Mesothelial cell of epicardium (in vitro differentiated cells): Measurements from ENCODE around the gene LRRC72. TPM values are rescaled to one million over a fixed set of nuclear protein-coding genes. Genes with fewer than 3 reads are reported as not detected.

ENCODE experiments used
- DNase-seq, 2 experiments: peaks; one replicate each; pipeline ENCODE4 v3.0.0; 2021; ENCODE audit warnings: low spot score in 2 of 2; ENCODE audit not compliant: unreplicated experiment in 2 of 2
- H3K27ac Mint-ChIP-seq: 2 replicates; pipeline ENCODE4 v1.8.0; 2021; ENCODE audit warnings: mixed read lengths
- H3K27me3 Mint-ChIP-seq: 2 replicates; pipeline ENCODE4 v1.8.0; 2021; ENCODE audit warnings: low read depth, mixed read lengths
- H3K36me3 Mint-ChIP-seq: 2 replicates; pipeline ENCODE4 v1.8.0; 2021; ENCODE audit warnings: mixed read lengths
- H3K4me1 Mint-ChIP-seq: 2 replicates; pipeline ENCODE4 v1.8.0; 2021; ENCODE audit warnings: mixed read lengths
- H3K4me3 Mint-ChIP-seq: 2 replicates; pipeline ENCODE4 v1.8.0; 2021; ENCODE audit warnings: mild to moderate bottlenecking, moderate library complexity, mixed read lengths
- H3K9me3 Mint-ChIP-seq: 2 replicates; pipeline ENCODE4 v1.8.0; 2021; ENCODE audit warnings: mixed read lengths
- CTCF ChIP-seq: fragments of 200-600 bp; sonication (generic); IDR thresholded peaks from one replicate; pipeline ENCODE4 v1.5.0; 2021; ENCODE audit warnings: antibody characterized with exemption; ENCODE audit not compliant: unreplicated experiment
- total RNA-seq: library from RNA; stranded (reverse); gene quantifications from 3 replicates; pipeline ENCODE4 v1.2.1, GENCODE V29; 2021

LRRC72 gene
- total RNA-seq, 1 donor from 2014 or later: not detected

DNA sequence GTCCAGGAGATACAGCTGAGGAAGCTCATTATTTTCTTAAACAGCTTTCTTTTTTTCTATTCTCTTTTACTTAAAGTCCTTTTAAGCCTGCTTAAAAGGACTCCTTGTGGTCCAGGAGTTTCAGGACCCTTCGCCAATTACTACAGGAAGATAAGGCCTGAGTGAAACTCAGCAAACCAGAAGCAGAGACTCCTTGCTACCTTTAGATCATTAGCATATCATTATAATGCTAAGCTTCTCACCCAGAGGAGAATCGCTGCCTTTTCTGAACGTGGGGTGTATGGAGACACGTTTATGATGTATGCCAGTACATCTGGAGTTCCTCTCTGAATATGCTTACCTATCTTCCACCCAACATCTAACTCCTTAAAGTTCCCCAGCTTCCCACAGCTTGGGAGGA is 71.4 kb downstream of the LRRC72 start:
- Mint-ChIP-seq H3K27ac (peak overlapping the region; percentile 81), H3K9me3 (no peaks in the 10 kb centered on the region), H3K36me3 (peaks cover 26% of the 10 kb centered on the region), H3K4me3 (no peak overlapping the region), H3K27me3 (no peaks in the 10 kb centered on the region), H3K4me1 (peaks cover 22% of the 10 kb centered on the region)
- DNase-seq: no peak
- no peak for TF ChIP-seq CTCF

DNA sequence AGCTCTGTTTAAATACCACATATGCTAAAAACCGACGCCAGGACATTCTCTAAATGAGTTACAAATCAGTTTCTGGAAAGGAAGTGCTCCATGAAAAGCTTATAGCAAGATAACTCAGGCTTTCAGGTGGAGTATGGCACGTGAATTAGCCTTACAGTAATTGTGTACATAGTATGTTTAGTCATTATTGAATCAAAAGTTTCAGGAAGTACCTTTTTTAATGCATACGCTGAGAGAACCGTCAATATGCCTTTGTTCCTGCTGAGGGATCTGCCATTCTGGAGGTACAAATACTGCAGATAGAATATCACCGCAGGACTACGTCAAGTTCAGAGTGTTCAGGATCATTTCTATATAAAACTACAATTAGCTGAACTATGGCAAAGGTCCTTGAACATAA is 73.2 kb downstream of the LRRC72 start:
- peaks cover 40% of the 10 kb centered on the region for H3K36me3 Mint-ChIP-seq
- no peak overlapping the region for H3K4me3 Mint-ChIP-seq
- H3K4me1 Mint-ChIP-seq: peaks cover 19% of the 10 kb centered on the region
- DNase-seq: no peak
- peak overlapping the region; percentile 35 for H3K27ac Mint-ChIP-seq
- no peaks in the 10 kb centered on the region for H3K27me3 Mint-ChIP-seq
- H3K9me3 Mint-ChIP-seq: no peaks in the 10 kb centered on the region
- no peak for TF ChIP-seq CTCF

DNA sequence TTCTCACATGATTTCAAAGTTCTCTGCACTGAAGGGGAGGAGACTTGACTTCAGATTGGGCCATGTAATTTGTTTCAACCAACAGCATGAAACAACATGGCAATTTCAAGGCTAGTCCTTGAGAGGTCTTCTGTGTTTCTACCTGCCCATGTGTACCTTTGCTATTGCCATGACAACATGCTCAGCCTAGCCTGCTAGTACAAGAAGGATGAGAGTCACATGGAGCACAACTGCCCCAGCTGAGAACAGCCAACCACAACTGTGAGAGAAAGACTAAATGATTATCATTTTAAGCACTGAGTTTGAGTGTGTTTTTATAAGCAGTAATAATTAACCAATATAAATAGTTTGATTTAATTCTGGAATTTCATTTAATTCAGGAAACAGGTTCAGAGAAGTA is 77.0 kb downstream of the LRRC72 start:
- Mint-ChIP-seq H3K9me3 (no peaks in the 10 kb centered on the region), H3K27me3 (no peaks in the 10 kb centered on the region), H3K4me1 (peaks cover under 1% of the 10 kb centered on the region), H3K4me3 (no peak overlapping the region), H3K27ac (no peak overlapping the region), H3K36me3 (peaks cover 57% of the 10 kb centered on the region)
- no peak for DNase-seq
- no peak for TF ChIP-seq CTCF

DNA sequence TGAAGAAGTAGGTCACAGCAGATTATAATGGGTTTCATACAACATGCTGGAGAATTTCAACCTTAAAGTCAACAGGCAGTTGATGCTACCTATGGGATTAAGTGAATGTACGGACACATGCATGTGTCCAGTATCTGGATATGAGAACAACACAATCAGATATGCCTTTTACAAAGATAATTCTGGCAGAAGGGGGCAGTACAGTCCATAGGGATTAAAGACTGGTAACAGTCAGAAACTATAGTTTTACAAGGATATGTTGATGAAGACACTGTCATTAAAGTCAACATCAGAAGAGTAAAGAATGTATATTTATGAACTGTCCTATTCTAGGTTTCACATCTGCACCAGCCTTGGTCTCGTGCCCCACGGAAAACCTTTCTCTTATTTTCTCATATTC is 77.4 kb downstream of the LRRC72 start:
- TF ChIP-seq CTCF: no peak
- Mint-ChIP-seq H3K27me3 (no peaks in the 10 kb centered on the region), H3K36me3 (peaks cover 57% of the 10 kb centered on the region), H3K27ac (no peak overlapping the region), H3K9me3 (no peaks in the 10 kb centered on the region), H3K4me1 (no peaks in the 10 kb centered on the region), H3K4me3 (no peak overlapping the region)
- no peak for DNase-seq

- peaks cover 57% of the 10 kb centered on the region for H3K36me3 Mint-ChIP-seq
- no peaks in the 10 kb centered on the region for H3K4me1 Mint-ChIP-seq
- H3K27me3 Mint-ChIP-seq: no peaks in the 10 kb centered on the region
- DNase-seq: no peak
- no peak overlapping the region for H3K4me3 Mint-ChIP-seq
- no peak for TF ChIP-seq CTCF
- no peak overlapping the region for H3K27ac Mint-ChIP-seq
- H3K9me3 Mint-ChIP-seq: no peaks in the 10 kb centered on the region
Measured at GRCh38 chr7:16606704-16607103, 80.1 kb downstream of the LRRC72 start.

GRCh38 chr7:16609842-16610450 is 83.3 kb downstream of the LRRC72 start:
- Mint-ChIP-seq H3K4me1 (no peaks in the 10 kb centered on the region), H3K9me3 (no peaks in the 10 kb centered on the region), H3K36me3 (peaks cover 39% of the 10 kb centered on the region), H3K27ac (no peak overlapping the region), H3K4me3 (no peak overlapping the region), H3K27me3 (no peaks in the 10 kb centered on the region)
- DNase-seq: no peak
- TF ChIP-seq CTCF: no peak
